Neural cell (in vitro differentiated cells): ENCODE results near the gene SPRR1B.

Experiments used
- CTCF ChIP-seq: fragments of 450-650 bp; IDR thresholded peaks from 2 replicates; pipeline ENCODE4 v1.5.1; 2014; ENCODE audit warnings: antibody characterized with exemption, mild to moderate bottlenecking, moderate library complexity; ENCODE audit not compliant: poor library complexity, severe bottlenecking
- EP300 ChIP-seq: fragments of 450-650 bp; conservative IDR thresholded peaks from 2 replicates; pipeline ENCODE4 v1.6.1; 2014; ENCODE audit warnings: antibody characterized with exemption, mild to moderate bottlenecking, moderate library complexity; ENCODE audit not compliant: poor library complexity, severe bottlenecking
- POLR2AphosphoS5 ChIP-seq: IDR thresholded peaks from 2 replicates; pipeline ENCODE4 v1.6.1; 2012
- RAD21 ChIP-seq: fragments of 450-650 bp; conservative IDR thresholded peaks from 2 replicates; pipeline ENCODE4 v1.6.1; 2014; ENCODE audit warnings: antibody characterized with exemption, mild to moderate bottlenecking, moderate library complexity
- TAF1 ChIP-seq: IDR thresholded peaks from 2 replicates; pipeline ENCODE4 v1.6.1; 2012; ENCODE audit warnings: low read depth
- TF ChIP-seq, protein P1 (sequence below): IDR thresholded peaks from 2 replicates; pipeline ENCODE4 v1.6.1; 2012; ENCODE audit warnings: borderline replicate concordance

DNA sequence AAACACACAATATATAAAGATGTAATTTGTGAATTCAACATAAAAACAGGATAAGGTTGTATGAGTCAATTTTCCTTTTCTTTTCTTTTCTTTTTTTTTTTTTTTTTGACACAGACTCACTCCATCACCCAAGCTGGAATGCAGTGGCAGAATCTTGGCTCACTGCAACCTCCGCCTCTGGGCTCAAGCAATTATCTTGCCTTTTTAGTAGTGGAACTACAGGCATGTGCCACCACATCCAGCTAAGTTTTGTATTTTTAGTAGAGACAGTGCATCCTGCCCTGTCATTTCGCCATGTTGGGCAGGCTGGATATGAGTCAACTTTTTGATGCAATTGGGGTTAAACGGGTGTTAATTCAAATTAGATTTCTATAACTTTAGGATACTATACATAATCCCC lies 50.7 kb downstream of the SPRR1B start:
- TF ChIP-seq CTCF = no peak
- no peak for TF ChIP-seq TAF1
- TF ChIP-seq RAD21 = no peak
- no peak for TF ChIP-seq POLR2AphosphoS5
- TF ChIP-seq, protein P1, sequence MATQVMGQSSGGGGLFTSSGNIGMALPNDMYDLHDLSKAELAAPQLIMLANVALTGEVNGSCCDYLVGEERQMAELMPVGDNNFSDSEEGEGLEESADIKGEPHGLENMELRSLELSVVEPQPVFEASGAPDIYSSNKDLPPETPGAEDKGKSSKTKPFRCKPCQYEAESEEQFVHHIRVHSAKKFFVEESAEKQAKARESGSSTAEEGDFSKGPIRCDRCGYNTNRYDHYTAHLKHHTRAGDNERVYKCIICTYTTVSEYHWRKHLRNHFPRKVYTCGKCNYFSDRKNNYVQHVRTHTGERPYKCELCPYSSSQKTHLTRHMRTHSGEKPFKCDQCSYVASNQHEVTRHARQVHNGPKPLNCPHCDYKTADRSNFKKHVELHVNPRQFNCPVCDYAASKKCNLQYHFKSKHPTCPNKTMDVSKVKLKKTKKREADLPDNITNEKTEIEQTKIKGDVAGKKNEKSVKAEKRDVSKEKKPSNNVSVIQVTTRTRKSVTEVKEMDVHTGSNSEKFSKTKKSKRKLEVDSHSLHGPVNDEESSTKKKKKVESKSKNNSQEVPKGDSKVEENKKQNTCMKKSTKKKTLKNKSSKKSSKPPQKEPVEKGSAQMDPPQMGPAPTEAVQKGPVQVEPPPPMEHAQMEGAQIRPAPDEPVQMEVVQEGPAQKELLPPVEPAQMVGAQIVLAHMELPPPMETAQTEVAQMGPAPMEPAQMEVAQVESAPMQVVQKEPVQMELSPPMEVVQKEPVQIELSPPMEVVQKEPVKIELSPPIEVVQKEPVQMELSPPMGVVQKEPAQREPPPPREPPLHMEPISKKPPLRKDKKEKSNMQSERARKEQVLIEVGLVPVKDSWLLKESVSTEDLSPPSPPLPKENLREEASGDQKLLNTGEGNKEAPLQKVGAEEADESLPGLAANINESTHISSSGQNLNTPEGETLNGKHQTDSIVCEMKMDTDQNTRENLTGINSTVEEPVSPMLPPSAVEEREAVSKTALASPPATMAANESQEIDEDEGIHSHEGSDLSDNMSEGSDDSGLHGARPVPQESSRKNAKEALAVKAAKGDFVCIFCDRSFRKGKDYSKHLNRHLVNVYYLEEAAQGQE = no peak
- no peak for TF ChIP-seq EP300
